ENCODE data around the gene NXT1.

DNA sequence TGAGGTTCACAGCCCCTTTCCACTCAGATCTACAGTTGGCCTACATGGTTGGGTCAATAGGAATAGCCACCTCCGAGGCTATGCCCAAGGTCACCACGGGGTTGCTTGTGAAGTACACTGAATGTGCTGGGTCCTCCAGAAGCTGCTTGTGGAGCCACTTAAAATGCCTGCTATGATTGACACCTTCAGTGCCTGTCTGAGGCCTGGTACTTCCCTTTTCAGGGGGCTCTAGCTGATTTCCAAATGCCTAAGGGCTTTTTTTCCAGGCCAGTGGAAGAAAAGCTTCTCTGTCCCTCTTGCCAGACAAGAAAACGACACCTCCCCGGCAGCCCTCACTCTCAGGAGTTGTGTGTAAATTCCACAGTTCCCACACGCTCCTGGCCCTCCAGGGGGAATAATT lies 6.3 kb upstream of the NXT1 start:
- TF ChIP-seq POLR2A (IDR thresholded peaks at IDR 0.05) (no peak), POLR2AphosphoS5 (IDR thresholded peaks at IDR 0.05) (no peak)
- TF ChIP-seq, protein P1, sequence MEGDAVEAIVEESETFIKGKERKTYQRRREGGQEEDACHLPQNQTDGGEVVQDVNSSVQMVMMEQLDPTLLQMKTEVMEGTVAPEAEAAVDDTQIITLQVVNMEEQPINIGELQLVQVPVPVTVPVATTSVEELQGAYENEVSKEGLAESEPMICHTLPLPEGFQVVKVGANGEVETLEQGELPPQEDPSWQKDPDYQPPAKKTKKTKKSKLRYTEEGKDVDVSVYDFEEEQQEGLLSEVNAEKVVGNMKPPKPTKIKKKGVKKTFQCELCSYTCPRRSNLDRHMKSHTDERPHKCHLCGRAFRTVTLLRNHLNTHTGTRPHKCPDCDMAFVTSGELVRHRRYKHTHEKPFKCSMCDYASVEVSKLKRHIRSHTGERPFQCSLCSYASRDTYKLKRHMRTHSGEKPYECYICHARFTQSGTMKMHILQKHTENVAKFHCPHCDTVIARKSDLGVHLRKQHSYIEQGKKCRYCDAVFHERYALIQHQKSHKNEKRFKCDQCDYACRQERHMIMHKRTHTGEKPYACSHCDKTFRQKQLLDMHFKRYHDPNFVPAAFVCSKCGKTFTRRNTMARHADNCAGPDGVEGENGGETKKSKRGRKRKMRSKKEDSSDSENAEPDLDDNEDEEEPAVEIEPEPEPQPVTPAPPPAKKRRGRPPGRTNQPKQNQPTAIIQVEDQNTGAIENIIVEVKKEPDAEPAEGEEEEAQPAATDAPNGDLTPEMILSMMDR (IDR thresholded peaks at IDR 0.05): no peak

Data from gastroesophageal sphincter (tissue), 3 donors.